Stimulated activated CD4-positive, alpha-beta T cell treated with anti-CD3 and anti-CD28 coated beads, Interleukin-1b, Interleukin-23, amount 100 ng/mL, for 48 hours (primary cell): ENCODE data around the gene GLUD1.
"Not testable (repeated sequence)": the region's sequence is repeated elsewhere in the genome, so short reads cannot be mapped to it uniquely, and the experiment has no call there.

Source experiments
- DNase-seq: peaks from one replicate; pipeline ENCODE4 v3.0.0-alpha.2; 2020

Gene GLUD1

DNA sequence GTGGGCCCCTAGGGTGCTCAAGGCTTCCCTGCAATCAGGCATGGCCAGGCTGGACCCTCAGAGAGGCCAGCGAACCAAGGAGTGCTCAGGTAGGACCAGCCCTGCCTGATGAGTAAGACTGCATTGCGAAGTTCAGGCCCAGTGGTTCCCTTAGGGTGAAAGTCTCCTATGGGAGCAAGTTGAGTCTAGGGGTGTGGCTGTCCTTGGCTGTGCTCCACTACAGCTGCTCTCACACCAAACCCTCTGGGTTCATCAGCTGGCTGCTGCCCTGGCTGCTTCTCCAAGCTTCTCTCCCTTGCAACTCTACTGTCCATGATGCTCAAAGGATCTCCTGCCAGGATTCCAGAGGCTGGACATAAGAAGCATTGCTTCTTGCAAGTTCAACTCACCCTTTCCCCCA lies 55.9 kb downstream of the GLUD1 start:
- DNase-seq, result no peak

DNA sequence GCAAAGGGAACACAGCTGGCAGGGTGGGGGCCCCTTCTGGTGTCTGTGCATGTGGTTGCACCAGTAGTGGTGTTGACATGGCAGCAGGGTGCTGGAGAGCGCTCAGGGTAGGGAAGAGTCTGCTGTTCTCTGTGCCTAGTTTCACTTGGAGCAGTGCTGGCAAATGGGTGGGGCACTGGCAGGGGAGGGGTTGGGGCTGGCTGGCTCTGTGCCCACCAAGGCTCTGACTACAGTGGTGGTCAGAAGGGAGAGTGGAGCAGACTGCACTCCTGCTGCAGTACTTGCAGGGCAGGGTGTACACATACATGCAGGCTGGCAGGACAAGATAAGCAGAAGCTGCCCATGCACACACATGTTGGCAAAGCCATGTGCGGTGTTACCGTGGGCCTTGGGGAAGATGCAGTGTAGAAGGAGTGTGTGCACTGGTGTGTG lies 56.3 kb downstream of the GLUD1 start:
- DNase-seq, result no peak

DNA sequence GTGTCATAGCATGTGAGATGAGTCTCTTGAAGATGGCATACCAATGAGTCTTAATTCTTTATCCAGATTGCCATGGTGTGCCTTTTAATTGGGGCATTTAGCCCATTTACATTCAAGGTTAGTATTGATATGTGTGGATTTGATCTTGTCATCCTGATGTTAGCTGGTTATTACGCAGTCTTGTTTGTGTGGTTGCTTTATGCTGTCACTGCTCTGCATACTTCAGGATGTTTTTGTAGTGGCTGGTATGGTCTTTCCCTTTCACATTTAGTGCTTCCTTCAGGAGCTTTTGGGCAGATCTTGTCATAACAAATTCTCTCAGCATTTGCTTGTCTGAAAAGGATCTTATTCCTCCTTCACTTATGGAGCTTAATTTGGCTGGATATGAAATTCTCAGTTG lies 58.0 kb downstream of the GLUD1 start:
- no peak for DNase-seq

DNA sequence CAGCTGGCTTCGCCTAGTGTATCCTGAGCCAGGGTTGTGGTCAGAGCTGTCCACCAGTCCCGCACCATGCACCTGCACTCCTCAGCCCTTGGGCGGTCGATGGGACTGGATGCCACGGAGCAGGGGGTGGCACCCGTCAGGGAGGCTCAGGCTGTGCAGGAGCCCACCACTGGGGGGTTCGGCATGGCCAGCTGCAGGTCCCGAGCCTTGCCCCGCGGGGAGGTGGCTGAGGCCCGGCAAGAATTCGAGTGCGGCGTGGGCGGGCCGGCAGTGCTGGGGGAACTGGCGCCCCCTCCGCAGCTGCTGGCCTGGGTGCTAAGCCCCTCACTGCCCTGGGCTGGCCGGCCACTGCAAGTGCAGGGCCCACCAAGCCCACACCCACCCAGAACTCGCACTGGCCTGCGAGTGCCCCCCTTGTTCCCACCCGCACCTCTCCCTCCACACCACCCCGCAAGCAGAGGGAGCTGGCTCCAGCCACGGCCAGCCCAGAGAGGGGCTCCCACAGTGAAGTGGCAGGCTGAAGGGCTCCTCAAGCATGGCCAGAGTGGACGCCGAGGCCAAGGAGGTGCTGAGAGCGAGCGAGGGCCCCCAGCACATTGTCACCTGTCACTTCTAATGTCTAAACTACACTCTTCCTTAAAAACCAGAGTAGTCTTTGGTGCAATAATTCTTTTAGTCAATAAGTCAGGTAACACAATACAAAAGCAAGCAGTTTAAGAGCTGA lies 63.6 kb downstream of the GLUD1 start:
- no peak for DNase-seq

DNA sequence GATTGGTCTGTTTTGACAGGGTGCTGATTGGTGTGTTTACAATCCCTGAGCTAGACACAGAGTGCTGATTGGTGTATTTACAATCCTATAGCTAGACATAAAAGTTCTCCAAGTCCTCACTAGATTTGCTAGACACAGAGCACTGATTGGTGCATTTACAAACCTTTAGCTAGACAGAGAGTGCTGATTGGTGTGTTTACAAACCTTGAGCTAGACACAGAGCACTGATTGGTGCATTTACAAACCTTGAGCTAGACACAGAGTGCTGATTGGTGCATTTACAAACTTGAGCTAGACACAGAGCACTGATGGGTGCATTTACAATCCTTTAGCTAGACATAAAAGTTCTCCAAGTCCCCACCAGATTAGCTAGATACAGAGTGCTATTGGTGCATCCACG lies 64.2 kb downstream of the GLUD1 start:
- not testable (repeated sequence) for DNase-seq

DNA sequence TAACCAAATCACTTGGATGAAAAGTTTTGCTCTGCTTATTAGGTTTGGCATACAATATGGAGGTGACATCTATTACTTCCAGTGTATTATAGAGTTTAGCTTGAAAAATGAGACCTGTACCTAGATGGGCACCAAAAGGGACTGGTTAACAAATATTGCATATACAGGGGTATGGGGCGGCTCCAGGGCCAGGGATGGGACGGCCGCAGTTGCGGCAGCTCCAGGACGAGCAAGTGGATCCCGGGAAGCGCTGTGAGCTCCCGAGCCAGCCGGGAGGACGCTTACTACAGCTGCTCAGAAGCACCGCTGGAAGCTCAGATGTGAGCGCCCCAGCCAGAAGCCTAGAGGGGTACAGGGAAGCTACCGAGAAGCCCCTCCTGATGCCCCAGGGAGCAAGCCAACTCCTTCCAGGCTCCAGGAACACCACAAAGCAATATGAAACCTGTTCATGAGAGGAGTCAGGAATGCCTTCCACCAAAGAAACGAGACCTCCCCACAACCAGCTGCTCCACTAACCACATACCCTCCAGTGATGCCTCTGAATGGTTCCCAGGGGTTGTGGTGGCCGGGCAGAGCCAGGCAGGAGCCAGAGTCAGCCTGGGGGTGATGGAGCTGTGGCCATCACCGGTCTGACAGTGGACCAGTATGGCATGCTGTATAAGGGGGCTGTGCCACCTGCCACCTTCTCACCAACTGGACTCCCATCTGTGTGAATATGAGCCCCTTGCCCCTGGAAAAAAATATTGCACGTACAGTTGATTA lies 67.7 kb downstream of the GLUD1 start:
- not testable (repeated sequence) for DNase-seq

DNA sequence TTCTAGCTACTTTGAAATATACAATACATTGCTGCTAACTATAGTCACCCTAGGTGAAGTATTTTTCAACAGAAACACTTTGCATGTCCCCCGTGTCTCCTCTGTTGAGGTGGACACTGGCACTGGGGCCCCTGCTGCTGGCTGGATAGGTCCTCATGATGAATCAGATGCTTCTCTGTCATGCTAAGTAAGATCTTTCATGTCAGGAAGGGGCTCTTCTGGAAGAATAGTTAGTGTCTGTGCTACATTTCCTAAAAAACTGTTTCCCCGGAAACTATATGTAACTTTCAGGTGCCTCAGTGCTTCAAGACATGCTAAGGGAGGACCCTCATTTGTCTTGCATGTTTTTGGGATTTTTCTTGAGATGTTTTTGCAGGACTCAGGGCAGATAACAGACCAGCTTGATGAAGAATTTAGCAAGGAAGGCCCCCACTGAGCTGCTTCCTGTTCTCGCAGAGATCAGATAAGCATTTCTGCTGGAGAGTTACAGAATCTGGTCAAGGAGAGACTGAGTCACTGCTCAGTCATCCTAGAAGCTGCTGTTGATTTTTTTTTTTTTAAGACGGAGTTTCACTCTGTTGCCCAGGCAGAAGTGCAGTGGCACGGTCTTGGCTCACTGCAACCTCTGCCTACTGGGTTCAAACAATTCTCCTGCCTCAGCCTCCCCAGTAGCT lies 69.2 kb downstream of the GLUD1 start:
- DNase-seq, result peak; percentile 26

DNA sequence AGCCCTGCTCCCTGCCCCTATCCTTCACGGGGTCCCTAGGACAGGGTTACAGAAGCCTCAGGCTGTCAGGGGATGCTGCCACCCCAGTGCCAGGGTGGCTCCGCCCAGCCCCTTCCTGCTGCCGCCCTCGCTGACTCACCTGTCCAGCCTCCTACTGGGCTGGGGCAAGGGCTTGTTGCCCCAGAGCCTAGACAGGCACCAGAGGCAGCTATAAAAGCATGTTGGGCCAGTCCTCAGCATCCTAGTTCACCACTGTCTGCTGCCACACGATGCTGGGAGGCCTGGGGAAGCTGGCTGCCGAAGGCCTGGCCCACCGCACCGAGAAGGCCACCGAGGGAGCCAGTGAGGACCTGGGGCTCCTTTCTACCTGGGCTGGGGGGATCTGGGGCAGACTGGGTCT lies 74.6 kb downstream of the GLUD1 start, which contains the start of gene FAM25A:
FAM25A (plus strand) TSS at position 239 of the 400 bp plus-strand sequence; CDS start at position 270, 31 bp downstream.
- not testable (repeated sequence) for DNase-seq

DNA sequence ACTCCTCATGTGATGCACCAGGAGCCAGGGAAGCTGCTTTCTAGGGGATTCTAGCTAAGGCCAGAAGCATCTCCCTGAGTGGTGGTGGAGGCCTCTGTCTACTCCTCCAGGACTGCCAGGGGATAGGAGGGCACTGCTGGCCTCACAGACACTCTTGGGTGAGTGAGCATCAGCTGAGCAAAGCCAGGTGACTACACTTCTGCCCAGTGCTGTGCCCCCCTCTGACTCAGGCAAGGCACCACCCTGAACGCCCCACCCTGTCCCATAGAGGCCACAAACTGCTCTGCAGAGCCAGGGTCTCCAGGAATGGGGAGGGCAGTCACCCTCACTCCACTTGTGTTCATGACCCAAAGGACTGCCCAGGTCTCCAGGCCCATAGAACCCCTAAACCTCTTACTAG lies 75.1 kb downstream of the GLUD1 start:
- not testable (repeated sequence) for DNase-seq

DNA sequence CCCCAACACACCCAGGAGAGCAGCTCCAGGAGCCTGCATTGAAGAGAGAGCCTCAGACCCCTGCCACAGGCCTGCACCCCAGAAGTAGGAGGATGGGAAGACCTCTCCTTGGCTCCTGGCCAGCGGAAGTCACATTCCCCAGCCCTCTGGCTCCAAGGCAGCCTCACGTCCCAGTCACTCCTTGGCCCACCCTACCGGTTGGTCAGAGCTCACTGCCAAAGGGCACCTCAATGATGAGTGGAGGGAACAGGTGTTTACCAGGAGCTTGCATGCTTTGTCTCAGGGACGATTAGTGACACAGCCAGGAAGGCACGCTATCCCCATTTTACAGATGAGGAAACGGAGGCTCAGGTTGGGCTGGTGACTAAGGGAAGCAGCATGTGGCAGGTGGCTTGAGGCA lies 75.6 kb downstream of the GLUD1 start:
- DNase-seq, result not testable (repeated sequence)

DNA sequence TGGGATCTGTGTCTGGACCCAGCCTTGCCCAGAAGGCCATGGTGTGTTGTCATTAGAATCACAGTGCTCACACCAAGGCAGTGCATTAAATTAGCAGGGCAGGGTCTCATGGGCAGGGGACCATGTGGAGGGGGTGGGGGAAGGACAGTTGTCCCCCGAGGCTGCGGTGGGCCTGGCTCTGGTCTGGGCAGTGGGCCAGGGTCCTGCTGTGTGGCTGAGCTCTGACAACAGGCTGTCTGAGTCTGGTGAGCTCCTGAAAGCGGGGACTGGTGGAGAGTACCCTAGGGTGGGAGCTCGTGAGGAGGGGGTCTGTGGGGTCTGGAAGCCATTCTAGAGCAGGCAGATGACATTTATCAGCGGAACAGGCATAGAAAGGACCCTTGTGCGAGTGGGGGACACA lies 76.5 kb downstream of the GLUD1 start:
- DNase-seq, result not testable (repeated sequence)

DNA sequence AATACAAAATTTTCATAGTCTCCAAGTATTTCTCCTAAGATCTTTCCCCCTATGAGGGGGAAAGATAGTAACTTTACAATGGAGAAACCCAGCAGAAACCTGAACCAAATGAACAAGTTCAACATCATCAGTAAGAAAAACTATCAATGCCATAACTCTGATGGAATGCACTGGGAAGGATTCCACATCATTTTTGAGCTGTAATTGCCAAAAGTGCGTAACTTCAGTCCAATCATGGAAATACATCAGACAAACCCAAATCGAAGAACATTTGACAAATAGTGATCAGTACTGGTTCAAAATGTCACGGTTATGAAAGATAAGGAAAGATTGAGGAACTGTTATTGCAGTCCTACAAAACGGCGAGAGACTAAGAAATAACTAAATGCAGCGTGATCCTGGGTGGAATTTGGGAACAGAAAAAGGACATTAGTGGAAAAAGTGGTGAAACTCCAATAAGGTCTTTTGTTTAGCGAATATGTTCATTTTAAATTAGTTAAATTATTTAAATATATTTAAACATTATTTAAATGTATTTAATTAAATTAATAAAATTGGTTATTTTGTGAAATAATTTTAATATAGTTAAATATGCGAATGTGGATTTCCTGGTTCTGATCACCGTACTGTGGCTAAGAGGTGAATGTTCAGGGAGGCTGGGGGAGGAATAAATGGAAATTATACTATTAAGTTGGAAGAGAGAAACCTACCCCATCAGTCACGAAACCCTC lies 79.5 kb downstream of the GLUD1 start:
- DNase-seq, result not testable (repeated sequence)

DNA sequence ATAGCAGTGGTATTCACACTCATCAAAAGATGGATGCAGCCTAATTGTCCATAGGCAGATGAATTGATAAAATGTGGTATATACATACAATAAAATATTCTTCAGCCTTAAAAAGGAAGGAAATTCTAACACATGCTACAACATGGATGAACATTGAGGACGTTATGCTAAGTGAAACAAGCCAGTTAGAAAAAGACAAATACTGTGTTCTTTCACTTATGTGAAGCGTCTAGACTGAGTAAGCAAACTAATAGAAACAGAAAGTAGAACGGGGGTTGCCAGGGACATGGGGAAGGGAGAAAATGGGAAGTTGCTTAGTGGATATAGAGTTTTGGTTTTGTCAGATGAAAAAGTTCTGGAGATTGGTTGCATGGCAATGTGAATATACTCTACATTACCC lies 81.1 kb downstream of the GLUD1 start:
- DNase-seq, result not testable (repeated sequence)

DNA sequence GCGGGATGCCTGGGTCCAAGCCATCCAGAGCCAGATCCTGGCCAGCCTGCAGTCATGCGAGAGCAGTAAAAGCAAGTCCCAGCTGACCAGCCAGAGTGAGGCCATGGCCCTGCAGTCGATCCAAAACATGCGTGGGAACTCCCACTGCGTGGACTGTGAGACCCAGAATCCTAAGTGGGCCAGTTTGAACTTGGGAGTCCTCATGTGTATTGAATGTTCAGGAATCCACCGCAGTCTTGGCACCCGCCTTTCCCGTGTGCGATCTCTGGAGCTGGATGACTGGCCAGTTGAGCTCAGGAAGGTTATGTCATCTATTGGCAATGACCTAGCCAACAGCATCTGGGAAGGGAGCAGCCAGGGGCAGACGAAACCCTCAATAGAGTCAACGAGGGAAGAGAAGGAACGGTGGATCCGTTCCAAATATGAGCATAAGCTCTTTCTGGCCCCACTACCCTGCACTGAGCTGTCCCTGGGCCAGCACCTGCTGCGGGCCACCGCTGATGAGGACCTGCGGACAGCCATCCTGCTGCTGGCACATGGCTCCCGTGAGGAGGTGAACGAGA lies 85.4 kb downstream of the GLUD1 start:
- DNase-seq, result not testable (repeated sequence)

DNA sequence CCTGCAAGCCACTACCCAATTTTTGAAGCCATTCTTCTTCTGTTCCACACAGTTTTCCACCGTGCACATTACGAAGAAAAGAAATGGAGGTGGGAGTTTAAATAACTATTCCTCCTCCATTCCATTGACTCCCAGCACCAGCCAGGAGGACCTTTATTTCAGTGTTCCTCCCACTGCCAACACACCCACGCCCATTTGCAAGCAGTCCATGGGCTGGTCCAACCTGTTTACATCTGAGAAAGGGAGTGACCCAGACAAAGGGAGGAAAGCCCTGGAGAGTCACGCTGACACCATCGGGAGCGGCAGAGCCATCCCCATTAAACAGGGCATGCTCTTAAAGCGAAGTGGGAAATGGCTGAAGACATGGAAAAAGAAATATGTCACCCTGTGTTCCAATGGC lies 86.3 kb downstream of the GLUD1 start:
- DNase-seq, result not testable (repeated sequence)

DNA sequence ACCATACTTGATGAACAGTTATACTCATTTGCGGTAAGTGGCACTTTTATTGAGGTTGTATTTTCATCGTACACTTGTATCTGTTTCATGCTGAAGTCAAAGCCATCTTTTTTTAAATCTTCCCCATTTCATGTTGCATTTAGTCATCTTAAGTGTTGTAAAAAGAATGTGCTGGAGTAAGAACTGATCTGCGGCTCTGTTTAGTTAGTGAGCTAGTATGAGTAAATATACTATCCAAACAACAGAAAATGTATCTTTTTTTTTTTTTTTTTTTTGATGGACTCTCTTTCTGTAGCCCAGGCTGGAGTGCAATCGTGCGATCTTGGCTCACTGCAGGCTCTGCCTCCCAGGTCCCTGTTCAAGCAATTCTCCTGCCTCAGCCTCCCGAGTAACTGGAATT lies 87.0 kb downstream of the GLUD1 start:
- DNase-seq, result not testable (repeated sequence)

DNA sequence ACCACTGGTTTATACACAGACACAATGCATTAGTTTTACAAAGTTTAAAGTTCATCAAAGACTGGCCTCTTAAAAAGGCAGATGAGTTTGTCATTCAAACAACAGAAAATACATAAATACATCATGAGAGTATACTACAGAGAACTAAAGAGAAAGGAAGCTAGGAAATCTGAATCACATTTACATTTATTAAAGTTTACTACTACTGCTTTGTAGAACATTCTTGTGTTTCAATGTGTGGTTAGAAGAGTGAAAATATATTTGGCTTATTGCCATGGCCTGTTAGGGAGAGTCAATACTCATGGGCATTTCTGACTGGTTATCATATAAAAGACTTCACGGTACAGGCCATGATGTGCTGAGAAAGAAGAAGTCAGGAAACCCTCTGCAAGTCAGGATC lies 87.5 kb downstream of the GLUD1 start:
- DNase-seq, result not testable (repeated sequence)

DNA sequence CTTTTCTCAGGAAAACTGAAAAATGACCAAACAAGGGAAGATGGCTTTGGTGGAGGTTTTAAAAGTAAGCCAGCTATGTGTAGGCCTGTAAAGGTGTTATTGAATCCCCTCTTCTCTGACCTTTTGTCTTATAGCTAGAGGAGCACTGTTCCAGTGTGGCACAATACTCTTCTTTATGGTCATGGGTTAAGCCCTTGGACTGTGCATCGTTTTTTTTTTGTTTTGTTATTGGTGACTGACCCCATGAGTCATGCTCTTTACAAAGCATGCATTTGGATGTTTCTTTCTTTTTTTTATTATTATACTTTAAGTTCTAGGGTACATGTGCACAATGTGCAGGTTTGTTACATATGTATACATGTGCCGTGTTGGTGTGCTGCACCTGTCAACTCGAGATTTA lies 94.2 kb downstream of the GLUD1 start:
- no peak for DNase-seq
